HG03025 (cell line): ENCODE data around the gene SPIRE1.
"Not testable (repeated sequence)": the region's sequence is repeated elsewhere in the genome, so short reads cannot be mapped to it uniquely, and the experiment has no call there.

ENCODE experiments used
- ATAC-seq: cut with Tn5 transposase; IDR thresholded peaks from one replicate; pipeline ENCODE4 v1.9.1; 2021; ENCODE audit warnings: mild to moderate bottlenecking, moderate library complexity; ENCODE audit not compliant: unreplicated experiment, low FRiP score

The SPIRE1 gene

GRCh38 chr18:12651651-12652050, 6.3 kb downstream of the SPIRE1 start:
- no peak for ATAC-seq

- no peak for ATAC-seq
Observed at GRCh38 chr18:12647773-12648172, 10.1 kb downstream of the SPIRE1 start.

GRCh38 chr18:12645751-12646203, 12.1 kb downstream of the SPIRE1 start:
- no peak for ATAC-seq

GRCh38 chr18:12645254-12645653, 12.7 kb downstream of the SPIRE1 start:
- ATAC-seq: no peak

DNA sequence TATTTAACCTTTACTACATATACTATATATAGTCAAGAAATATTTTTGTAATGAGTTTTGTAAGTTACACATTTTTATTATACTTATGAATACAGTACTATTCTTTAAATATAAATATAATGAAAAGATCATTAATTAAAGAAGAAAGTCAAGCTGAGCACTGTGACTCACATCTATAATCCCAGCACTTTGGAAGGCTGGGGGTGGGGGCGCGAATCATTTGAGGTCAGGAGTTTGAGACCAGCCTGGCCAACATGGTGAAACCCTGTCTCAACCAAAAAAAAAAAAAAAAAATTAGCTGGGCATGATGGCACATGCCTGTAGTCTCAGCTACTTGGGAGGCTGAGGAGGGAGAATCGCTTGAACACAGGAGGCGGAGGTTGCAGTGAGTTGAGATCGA, 14.2 kb downstream of the SPIRE1 start:
- not testable (repeated sequence) for ATAC-seq

- ATAC-seq: no peak
Observed at GRCh38 chr18:12640881-12641200, 17.1 kb downstream of the SPIRE1 start.

DNA sequence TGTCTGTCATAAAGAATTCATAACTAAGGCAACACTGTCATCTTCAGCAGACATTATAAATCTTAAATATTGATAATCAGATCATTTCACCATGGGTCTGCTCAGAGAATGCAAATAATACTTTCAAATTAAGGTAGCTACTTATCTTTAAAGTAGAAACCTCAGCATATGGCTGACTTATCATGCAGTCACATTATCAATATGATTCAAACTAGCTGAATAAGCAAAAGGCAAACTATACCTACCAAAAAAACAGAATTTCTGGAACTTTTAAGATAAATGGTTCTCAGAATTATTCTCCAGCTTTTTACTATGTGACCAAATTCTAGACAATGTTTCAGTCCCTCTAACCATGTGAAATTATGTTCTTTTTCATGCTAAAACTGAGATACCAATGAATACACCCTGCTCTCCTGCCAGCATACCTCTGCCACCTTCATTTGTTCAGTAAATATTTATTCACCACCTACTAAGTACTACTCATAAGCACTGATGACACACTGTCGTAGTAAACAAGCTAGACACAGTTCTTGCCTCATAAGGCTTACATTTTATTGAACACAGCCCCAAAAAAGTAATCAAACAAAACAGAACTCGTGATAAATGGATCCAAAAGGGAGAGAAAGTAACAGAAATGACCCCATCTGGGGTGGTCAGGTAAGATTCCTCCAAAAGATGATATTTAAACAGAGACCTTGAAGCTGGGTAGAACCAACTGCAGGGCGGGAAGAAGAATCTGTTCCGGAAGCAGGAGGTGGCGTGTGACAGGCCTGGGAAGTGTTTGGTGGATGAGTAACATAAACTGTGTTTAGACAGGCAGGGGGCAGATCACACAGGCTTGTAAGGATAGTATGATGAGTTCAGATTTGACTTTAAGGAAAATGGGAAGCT, 17.7 kb downstream of the SPIRE1 start:
- ATAC-seq: no peak

DNA sequence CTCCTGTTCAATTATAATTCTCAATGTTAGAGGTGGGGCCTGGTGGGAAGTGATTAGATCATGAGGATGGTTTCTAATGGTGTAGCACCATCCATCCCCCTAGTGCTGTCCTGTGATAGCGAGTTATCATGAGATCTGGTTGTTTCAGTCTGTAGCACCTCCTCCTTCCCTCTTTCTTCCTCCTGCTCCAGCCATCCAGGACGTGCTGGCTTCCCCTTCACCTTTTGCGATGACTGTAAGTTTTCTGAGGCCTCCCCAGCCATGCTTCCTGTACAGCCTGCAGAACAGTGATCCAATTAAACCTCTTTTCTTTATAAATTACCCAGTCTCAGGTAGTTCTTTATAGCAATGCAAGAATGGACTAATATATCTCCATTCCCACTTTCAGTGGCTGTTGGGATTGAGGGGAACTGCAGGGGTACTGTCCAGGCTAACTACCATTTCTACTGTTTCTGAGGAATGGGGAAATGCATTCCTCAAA, 19.2 kb downstream of the SPIRE1 start:
- ATAC-seq: no peak

GRCh38 chr18:12637901-12638643, 19.8 kb downstream of the SPIRE1 start:
- no peak for ATAC-seq

- ATAC-seq: no peak
Observed at GRCh38 chr18:12637393-12637792, 20.5 kb downstream of the SPIRE1 start.

DNA sequence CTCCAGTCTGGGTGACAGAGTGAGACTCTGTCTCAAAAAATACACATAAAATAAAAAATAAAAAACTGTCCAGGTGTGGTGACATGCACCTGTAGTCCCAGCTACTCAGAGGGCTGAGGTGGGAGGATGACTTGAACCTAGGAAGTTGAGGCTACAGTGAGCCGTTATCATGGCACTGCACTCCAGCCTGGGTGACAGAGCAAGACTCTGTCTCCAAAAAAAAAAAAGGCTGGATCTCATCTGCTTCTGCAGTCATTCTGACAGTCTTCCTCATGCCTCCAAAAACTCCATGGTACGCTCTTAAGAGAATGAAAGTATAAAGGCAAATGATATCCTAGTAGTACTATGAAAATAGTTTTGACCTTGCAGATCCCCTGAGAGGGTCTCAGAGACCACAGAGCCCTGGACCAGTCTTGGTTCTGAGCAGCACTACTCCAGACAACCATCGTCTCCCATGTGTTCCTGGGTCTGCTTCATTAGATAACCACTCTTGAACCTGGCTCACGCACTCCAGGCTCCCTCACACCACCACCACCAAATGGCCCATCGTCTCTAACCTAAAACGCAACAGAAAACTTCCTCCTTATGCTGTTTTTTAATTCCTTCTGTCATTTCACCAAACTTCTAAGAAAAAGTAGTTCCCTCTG, 26.0 kb downstream of the SPIRE1 start:
- no peak for ATAC-seq

DNA sequence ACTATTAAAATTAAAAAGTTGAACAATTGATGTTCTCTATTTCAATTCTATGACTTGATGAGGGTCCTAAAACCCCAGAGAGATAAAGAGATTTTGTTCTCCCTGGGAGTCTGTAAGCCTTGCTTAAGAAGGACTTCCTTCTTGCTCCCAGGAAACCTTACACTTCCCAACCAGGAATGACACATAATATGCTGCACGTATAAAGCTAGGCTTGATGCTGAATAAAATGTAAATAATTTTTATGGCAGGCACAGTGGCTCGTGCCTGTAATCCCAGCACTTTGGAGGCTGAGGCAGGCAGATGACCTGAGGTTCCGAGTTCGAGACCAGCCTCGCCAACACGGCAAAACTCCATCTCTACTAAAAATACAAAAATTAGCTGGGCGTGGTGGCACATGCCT, 27.8 kb downstream of the SPIRE1 start:
- ATAC-seq: no peak

DNA sequence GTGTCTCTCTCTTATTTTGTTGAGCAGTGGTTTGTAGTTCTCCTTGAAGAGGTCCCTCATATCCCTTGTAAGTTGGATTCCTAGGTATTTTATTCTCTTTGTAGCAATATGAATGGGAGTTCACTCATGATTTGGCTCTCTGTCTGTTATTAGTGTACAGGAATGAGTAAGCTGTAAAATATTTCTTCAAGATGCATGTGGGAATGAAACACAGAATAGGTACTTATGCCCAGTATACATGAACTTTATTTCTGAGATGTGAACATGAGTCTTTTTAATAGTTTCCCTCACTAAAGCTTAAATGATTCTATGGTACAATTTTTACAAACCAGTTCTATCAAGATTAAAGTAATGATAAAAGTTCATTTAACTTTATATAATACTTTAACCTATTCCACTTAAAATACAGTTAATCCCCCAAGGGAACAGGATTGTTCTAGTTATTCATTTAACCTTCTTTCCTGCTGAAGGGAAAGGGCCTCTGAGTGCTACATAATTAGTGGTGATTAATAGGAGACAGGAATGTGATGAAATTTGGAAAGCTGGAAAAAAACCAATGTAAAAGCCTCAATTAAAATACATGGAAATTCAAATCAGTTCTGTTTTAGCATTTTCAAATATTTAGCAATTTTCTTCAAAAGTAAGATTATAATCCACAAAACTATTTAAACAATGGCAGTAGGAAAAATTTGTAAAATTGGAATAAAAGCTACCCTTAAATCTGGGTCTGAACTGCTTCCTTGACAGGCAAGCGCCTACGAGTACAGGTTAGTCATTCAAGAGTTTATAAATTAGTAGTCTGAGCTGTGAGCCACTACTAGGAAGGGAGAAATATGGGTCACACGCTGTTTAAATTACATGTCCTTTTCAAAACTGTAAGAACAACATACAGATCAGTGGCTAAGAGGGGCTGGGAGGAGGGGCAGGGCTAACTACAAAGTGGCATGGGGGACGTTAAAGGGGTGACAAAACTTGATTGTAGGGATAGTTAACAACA, 28.9 kb downstream of the SPIRE1 start:
- ATAC-seq: no peak

DNA sequence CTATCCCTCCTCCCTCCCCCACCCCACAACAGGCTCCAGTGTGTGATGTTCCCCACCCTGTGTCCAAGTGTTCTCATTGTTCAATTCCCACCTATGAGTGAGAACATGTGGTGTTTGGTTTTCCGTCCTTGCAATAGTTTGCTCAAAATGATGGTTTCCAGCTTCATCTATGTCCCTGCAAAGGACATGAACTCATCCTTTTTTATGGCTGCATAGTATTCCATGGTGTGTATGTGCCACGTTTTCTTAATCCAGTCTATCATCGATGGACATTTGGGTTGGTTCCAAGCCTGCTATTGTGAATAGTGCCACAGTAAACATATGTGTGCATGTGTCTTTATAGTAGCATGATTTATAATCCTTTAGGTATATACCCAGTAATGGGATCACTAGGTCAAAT, 30.7 kb downstream of the SPIRE1 start:
- ATAC-seq: not testable (repeated sequence)

GRCh38 chr18:12625241-12625640, 32.7 kb downstream of the SPIRE1 start:
- no peak for ATAC-seq

DNA sequence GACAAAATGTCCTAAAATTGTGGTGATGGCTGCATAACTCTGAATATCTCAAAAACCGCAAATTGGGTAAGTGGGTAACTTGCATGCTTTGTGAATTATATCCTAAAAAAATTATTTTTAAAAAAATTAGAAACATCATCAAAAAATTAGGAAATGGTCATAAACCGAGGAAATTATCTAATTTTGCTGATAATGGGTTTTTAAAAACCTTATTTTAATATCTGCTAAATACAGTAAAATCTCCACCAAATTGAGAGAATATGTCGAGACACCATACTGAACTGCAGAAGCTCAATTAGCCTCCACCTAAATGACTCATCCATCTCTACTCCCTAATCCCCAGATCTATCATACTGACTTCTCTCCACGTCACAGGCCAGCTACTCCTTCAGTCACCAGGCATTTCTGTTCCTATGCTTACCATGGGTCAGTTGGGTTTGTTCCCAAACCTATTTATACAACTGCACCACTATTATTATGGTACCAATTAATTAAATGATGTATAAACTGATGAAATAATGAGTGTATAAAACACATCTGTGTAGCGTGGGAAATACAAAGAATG, 36.1 kb downstream of the SPIRE1 start:
- ATAC-seq: no peak

DNA sequence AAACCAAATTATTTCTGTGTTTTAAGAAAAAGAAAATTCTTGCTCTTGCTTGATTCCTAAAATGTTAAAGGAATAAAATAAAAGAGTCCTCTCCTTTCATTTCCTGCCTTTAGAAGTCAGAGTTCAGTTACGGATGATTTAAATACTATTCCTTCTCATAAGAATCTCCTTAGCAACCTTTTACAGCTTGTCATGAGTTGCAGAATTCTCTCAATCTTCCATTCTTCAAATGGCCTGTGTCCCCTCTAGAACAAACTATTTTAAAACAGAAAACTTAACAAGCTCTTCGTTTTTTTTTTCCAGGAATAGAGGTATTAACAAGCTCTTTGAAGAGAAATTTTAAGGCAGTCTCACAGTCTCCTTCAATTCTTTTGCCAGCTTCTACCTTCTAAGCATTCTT, 42.2 kb downstream of the SPIRE1 start:
- ATAC-seq: no peak

GRCh38 chr18:12608301-12608700, 49.6 kb downstream of the SPIRE1 start:
- no peak for ATAC-seq

DNA sequence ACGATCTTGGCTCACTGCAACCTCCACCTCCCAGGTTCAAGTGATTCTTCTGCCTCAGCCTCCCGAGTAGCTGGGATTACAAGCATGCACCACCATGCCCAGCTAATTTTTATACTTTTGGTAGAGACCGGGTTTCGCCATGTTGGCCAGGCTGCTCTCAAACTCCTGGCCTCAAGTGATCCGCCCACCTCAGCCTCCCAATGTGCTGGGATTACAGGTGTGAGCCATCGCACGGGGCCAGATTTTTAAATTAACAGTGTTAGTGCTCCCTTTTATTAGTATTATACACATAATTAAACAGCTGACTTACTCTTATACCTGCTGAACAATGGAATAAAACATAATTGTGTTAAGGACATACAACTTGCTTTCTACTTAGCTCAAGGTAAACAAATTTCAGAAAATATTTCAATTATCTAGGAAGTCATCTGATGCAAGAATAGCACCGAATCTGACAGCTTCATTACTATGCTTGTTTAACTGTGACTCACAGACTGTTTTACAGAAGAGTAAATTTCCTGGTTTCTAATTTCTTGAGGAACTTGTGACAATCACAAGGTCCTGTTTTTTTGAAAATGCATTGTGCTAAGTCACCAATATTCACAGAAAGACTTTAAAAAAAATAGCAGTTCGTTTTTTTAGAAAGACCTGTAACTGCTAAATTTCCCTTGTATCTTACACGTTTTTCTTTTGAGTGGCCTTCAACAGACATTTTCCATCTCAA, 51.2 kb downstream of the SPIRE1 start:
- ATAC-seq: no peak
